Endothelial cell (in vitro differentiated cells): Measurements from ENCODE around the gene NSD2. TPM values are rescaled to one million over a fixed set of nuclear protein-coding genes. Genes with fewer than 3 reads are reported as not detected.

Experiments used
- DNase-seq: peaks from one replicate; pipeline ENCODE4 v3.0.0; 2021; ENCODE audit warnings: low spot score
- H3K27ac Mint-ChIP-seq: one replicate; pipeline ENCODE4 v1.8.0; 2021; ENCODE audit warnings: mixed read lengths, inconsistent platforms; ENCODE audit not compliant: unreplicated experiment
- H3K27me3 Mint-ChIP-seq: one replicate; pipeline ENCODE4 v1.8.0; 2021; ENCODE audit warnings: mild to moderate bottlenecking, moderate library complexity, mixed read lengths, inconsistent platforms; ENCODE audit not compliant: unreplicated experiment
- H3K36me3 Mint-ChIP-seq: one replicate; pipeline ENCODE4 v1.8.0; 2021; ENCODE audit warnings: mild to moderate bottlenecking, low read depth, mixed read lengths, inconsistent platforms; ENCODE audit not compliant: unreplicated experiment
- H3K4me1 Mint-ChIP-seq: one replicate; pipeline ENCODE4 v1.8.0; 2021; ENCODE audit warnings: mild to moderate bottlenecking, mixed read lengths, inconsistent platforms; ENCODE audit not compliant: unreplicated experiment
- H3K4me3 Mint-ChIP-seq: one replicate; pipeline ENCODE4 v1.8.0; 2021; ENCODE audit warnings: mild to moderate bottlenecking, mixed read lengths, inconsistent platforms; ENCODE audit not compliant: unreplicated experiment
- H3K9me3 Mint-ChIP-seq: one replicate; pipeline ENCODE4 v1.8.0; 2021; ENCODE audit warnings: mixed read lengths, inconsistent platforms; ENCODE audit not compliant: unreplicated experiment
- total RNA-seq: library from RNA; stranded (reverse); fragmentation: NEBNext Ultra II Directional; extraction: Animal tissue kit (Norgen Biotek cat#: 25700); gene quantifications from one replicate; pipeline ENCODE4 v1.2.1, GENCODE V29; 2021; ENCODE audit not compliant: unreplicated experiment
- TF ChIP-seq, protein P1 (sequence below): fragments of 200-600 bp; sonication (generic); IDR thresholded peaks from one replicate; pipeline ENCODE4 v1.5.0; 2021; ENCODE audit warnings: antibody characterized with exemption; ENCODE audit not compliant: unreplicated experiment

NSD2 gene
- total RNA-seq, 1 donor from 2014 or later = 93.5 TPM

DNA sequence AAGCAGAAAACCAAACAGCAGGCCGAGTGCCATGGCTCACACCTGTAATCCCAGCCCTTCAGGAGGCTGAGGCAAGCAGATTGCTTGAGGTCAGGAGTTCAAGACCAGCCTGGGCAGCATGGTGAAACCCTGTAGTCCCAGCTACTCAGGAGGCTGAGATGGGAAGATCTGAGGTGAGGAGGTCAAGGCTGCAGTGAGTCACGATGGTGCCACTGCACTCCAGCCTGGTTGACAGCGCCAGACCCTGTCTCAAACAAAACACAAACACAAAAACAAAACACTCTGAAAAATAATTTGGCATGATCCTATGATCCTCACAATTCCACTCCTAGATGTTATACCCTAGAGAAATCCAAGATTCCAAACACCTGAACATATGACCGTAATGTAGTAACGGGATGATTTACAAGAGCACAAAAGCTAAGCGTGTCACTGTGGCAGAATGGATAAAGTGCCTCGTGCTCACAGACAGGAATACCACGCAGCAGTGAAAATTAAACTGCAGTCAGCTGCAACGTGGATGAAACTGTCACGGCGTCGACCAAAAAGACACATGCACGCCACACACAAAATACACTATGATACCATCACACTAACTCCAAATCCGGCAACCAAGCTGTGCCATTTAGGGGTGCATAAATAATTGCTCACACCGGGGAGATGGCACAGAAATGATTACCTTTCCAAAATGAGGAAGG is 135.9 kb downstream of the NSD2 start:
- peak overlapping the region; percentile 97 for H3K4me3 Mint-ChIP-seq
- peaks cover 20% of the 10 kb centered on the region for H3K36me3 Mint-ChIP-seq
- TF ChIP-seq, protein P1, sequence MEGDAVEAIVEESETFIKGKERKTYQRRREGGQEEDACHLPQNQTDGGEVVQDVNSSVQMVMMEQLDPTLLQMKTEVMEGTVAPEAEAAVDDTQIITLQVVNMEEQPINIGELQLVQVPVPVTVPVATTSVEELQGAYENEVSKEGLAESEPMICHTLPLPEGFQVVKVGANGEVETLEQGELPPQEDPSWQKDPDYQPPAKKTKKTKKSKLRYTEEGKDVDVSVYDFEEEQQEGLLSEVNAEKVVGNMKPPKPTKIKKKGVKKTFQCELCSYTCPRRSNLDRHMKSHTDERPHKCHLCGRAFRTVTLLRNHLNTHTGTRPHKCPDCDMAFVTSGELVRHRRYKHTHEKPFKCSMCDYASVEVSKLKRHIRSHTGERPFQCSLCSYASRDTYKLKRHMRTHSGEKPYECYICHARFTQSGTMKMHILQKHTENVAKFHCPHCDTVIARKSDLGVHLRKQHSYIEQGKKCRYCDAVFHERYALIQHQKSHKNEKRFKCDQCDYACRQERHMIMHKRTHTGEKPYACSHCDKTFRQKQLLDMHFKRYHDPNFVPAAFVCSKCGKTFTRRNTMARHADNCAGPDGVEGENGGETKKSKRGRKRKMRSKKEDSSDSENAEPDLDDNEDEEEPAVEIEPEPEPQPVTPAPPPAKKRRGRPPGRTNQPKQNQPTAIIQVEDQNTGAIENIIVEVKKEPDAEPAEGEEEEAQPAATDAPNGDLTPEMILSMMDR = no peak
- H3K27me3 Mint-ChIP-seq = peaks cover 6% of the 10 kb centered on the region
- no peak overlapping the region for H3K27ac Mint-ChIP-seq
- peaks cover 13% of the 10 kb centered on the region for H3K4me1 Mint-ChIP-seq
- DNase-seq = no peak
- H3K9me3 Mint-ChIP-seq = no peaks in the 10 kb centered on the region

DNA sequence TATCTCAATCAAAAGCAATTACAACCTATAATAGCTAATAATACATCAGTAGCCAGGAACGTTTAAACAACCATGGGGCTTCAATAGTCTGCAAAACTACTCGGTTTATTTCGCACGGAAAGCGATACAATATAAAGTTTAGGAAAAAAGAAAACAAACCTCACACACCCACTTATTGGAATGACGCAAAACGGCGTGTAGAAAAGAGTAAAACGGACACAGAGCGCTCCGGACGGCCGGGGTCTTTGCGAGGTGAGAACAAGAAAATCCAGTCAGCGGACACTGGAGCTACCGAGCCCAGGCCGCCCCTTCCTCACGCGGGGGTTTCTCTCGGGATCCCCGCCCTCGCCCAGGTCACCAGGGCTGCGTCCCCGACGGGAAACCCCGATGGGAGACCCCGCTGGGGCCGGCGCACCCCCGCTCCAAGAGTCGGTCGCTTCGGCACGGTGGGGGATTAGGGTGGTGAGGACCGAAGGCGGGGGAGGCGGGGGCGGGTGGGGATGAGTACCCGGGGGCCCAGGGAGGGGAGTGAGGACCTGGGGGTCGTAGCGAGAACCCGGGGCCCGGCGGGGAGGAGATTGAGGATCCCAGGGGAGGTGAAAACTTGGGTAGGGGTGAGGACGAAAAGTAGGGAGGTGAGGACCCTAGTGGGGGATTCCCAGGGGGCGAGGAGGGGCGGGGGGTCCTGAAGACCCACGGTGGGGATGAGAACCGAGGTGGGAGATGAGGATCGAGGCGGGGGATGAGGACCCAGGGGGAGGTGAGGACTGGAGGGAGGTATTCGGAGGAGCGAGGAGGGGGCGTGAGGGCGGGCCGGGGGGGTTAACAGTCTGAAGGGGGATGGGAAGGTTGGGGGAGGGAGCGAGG is 136.8 kb downstream of the NSD2 start:
- H3K4me1 Mint-ChIP-seq = peaks cover 13% of the 10 kb centered on the region
- peak; percentile 25 for DNase-seq
- H3K4me3 Mint-ChIP-seq = peak overlapping the region; percentile 97
- H3K27ac Mint-ChIP-seq = peak overlapping the region; percentile 72
- H3K36me3 Mint-ChIP-seq = peaks cover 17% of the 10 kb centered on the region
- H3K27me3 Mint-ChIP-seq = peaks cover 6% of the 10 kb centered on the region
- H3K9me3 Mint-ChIP-seq = no peaks in the 10 kb centered on the region
- TF ChIP-seq, protein P1 = no peak

DNA sequence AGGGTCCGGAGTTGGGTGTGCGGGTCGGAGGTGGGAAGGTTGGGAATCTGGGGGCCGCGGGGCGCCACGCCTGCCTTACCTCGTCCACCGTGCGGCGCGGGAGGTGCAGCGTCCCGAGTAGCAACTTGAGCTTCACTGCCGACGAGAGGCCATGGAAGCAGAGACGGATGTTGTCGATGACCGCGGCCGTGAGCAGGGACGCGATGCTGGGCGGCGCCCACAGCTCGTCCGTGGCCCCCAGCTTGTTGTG is 137.4 kb downstream of the NSD2 start:
- Mint-ChIP-seq H3K9me3 (no peaks in the 10 kb centered on the region), H3K27ac (peak overlapping the region; percentile 30), H3K27me3 (peaks cover 6% of the 10 kb centered on the region), H3K4me3 (peak overlapping the region; percentile 97), H3K36me3 (peaks cover 12% of the 10 kb centered on the region), H3K4me1 (peaks cover 13% of the 10 kb centered on the region)
- DNase-seq = no peak
- TF ChIP-seq, protein P1 = no peak

DNA sequence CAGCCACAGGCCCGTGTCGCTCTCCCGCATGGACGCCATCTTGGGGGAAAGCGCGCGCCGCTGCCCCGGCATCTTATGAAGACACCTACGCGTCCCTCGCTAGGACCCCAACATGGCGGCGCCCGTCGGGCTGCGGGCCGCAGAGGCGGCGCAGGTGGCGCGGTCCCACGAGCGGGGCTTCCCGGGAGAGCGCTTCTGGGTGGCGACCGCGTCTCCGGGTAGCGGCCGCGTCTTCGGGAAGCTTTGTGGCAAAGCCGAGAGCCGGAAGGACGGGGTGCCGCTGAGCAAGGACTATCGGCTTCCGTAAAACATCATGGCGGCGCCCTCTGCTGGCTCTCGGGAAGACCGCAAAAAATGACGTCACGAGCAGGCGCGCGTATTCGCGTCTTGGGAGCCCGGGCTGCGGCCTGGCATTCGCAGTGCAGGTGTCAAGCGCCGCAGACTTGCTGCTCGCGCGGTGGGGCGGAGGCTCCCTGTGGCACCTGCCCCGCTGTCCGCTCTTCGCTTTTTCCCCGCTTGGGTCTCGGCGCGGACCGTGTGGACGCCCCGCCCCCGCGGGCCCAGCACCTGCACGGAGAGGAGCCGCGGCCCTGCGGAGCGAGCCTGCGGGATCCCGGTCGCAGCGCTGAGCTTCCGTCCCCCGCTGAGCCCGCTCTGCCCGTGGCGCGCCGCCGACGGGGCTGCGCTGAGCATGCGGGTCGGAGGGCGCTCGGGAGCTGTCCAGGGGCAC is 137.9 kb downstream of the NSD2 start, which contains the start of gene NELFA:
Gene NELFA, minus strand, starts transcription at position 54 of the 730 bp plus-strand sequence. Its CDS starts 15 bp downstream, at position 39.
- peaks cover 6% of the 10 kb centered on the region for H3K27me3 Mint-ChIP-seq
- peak within 1 kb of the TSS; percentile 72 for H3K27ac Mint-ChIP-seq
- no peaks in the 10 kb centered on the region for H3K9me3 Mint-ChIP-seq
- peak; percentile 89 for DNase-seq
- TF ChIP-seq, protein P1 = peak; percentile 73
- peak within 1 kb of the TSS; percentile 97 for H3K4me3 Mint-ChIP-seq
- H3K36me3 Mint-ChIP-seq = peaks cover 12% of the 10 kb centered on the region
- H3K4me1 Mint-ChIP-seq = peaks cover 13% of the 10 kb centered on the region
